NCI-H345 treated with DMSO at 0.1 percent for 48 hours (cell line): ENCODE measurements around the gene FCN1.
"Not testable (repeated sequence)": the region's sequence is repeated elsewhere in the genome, so short reads cannot be mapped to it uniquely, and the experiment has no call there.

Experiments
- DNase-seq: peaks from one replicate; lab custom pipeline; 2025; ENCODE audit not compliant: unreplicated experiment; lab: John Stamatoyannopoulos, UW

Gene FCN1

DNA sequence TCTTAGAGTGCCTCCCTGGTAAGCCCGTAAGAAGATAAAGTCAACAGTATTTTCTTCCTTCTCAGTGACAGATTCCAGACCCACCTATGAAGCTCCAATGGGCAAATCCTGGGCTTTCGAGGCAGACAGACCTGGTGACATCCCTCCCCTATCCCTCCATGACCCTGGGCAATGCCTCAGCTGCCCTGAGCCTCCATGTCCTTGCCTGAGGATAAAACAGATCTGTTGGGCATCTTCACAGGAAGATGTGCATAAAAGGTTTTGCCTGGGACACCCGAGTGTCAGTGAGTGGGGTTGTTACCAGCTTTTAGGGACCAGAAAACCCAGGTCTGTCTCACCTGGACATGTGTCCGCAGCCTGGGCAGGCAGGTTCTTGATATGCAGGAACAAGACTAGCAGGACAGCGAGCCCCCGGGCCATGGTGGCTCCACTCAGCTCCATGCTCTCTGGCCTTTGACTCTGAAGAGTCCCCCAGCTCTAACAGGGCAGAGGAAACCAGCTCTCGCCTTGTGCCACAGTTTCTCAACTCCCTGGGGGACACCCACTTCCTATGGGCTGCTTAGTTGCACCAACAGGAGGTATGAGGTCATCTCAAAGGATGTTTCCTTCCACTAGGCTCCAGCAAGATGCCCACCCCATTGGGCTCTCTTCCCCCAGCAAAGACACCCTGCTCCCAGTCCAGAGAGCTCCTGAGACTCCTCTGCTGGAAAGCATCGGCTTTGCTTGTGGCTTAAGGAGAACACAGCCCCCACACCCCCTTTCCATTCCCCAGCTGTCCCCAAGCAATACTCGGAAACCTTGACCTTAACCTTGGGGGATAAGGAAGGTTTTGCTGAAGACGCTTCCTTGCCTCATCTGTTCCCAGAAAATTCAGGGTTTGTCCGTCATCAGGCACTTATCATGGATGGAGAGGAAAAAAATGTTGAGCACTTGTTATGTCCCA is at the start of gene FCN1:
FCN1 (minus strand) TSS at position 482 of the 943 bp plus-strand sequence; CDS start at position 441, 41 bp downstream.
- DNase-seq, result no peak

DNA sequence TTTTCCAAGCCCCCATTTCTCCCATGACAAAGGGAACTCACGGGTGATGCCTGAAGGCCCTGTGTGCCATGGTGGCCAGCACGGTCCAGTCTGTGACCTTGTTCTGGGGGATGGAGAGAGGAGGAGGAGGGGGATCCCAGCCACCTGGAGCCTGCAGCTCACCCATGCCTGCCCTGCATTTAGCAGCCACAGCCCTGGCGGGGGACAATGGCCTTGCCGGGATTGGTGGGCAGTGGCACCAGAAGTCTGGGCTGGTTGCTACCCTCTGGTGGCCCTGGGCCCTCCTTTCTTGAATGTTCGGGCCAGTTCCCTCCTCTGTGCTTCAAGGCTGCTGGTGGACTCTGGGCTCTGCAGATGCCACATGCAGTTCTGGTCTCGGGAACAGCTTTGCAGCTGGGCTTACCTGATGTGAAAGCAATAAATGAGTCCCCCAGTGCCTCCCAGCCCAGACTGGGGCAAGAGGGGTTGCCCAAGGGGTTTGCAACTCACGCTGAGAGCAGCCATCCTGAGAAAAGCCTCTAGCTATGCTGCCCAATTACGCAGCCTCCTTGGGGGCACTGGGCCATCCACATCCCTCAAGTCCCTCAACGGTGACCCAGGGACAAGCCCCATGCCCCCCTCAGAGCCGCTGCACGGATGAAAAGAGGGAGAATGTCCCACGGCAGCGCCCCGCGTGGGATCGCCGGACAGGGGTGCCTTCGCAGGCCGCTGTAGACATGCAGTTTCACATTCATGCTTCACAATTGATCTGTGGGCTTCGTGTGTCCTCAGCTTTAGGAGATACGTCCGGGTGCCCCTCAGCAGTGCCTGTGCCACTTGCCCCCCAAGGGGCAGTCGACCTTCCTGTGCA is 49.2 kb upstream of the FCN1 start:
- DNase-seq, result no peak

GRCh38 chr9:134966270-134966669 is 48.6 kb upstream of the FCN1 start:
- no peak for DNase-seq

DNA sequence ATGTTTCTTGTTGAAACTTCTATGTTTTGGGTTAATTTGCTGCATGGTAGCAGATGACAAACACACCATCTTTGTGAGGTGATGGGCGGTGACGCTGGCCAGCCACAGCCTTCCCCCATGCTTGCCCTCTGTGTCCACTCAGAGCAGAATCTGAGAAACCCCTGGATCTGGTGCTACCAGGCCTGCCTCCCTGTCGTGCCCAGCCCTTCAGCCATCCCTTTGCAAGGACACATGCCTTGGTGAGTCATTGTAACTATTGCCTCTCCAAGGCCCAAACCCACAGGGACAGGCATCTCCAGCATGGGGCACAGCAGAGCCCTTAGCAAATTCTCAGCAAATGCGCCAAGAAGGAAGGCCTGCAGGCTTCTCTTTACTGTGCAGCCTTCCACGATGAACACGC is 48.1 kb upstream of the FCN1 start:
- no peak for DNase-seq

DNA sequence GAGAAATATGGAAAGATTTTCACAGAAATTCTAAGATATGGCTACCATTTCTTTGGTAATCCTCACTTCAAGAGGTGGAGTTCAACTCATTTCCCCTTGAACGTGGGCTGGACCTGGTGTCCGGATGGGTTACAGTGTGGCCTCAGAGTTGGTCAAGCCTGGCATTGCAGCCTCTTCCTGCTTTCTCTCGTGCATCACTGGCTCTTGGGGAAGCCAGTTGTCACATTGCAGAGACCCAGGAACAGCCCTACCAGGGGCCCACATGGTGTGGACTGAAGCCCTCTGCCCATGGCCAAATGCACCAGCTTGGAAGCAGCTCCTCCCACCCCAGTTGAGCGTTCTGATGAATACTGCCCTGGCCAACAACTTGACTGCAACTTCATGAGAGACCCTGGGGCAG is 47.7 kb upstream of the FCN1 start:
- no peak for DNase-seq

GRCh38 chr9:134964271-134965055 is 46.8 kb upstream of the FCN1 start:
- no peak for DNase-seq

- DNase-seq, result no peak
Observed at GRCh38 chr9:134963546-134963945, 45.8 kb upstream of the FCN1 start.

GRCh38 chr9:134962973-134963364 is 45.3 kb upstream of the FCN1 start:
- DNase-seq, result no peak

- no peak for DNase-seq
Observed at GRCh38 chr9:134962065-134962972, 44.6 kb upstream of the FCN1 start.

- no peak for DNase-seq
Observed at GRCh38 chr9:134961331-134962064, 43.8 kb upstream of the FCN1 start.

- no peak for DNase-seq
Observed at GRCh38 chr9:134960701-134961181, 43.0 kb upstream of the FCN1 start.

GRCh38 chr9:134959971-134960310 is 42.2 kb upstream of the FCN1 start:
- no peak for DNase-seq

DNA sequence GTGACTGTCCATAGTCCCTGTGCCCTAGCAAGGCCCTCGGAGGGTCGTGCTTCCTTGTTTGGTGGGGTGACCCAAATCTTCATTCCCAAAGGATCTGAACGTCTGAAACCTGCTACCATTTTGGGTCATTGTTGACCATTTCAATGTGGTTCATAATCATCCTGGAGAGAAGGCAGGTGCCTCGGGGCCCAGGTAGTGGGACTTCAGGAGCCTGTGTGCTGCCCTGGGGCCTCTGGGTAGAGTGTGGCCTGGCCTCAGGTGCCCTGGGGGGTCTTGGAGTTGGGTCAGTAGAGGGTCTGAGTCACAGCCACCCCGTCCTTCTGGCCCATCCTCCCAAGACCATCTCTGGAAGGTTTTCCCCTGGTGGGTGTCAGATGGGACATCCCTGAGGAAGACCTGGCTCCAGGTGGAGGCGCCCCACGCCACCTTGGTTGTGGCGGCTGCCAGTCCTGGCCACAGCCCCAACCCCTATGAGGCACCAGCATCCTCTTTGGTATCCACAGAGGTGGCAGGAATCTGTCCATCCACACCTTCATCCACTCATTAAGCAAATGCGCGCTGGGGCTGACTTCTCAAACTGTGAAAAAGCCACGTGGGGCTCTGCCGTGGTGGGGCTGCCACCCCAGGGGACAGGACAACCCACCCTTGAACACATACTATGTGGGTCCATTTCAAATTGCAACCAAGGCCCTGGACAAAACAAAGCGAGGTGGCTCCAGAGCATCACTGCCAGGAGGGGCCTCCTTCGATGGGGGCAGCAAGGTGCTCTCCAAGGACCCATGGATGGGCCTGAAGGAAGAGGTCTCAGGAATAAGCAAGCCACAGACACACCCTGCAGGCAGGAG is 41.6 kb upstream of the FCN1 start:
- no peak for DNase-seq

- no peak for DNase-seq
Observed at GRCh38 chr9:134957945-134958227, 40.2 kb upstream of the FCN1 start.

- no peak for DNase-seq
Observed at GRCh38 chr9:134957165-134957944, 39.6 kb upstream of the FCN1 start.

DNA sequence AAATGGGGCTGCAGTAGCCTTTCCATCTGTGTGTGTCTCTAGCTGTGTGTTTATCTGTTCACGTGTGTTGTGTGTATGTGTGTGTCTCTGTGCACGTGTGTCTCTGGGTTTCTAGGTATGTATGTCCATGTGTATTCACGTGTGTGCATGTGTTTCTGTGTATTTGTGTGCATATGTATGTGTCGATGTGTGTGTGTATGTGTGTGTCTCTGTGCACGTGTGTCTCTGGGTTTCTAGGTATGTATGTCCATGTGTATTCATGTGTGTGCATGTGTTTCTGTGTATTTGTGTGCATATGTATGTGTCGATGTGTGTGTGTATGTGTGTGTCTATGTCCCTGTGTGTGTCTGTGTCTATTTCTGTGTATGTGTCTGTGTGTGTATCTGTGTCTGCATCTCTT is 38.7 kb upstream of the FCN1 start:
- DNase-seq, result not testable (repeated sequence)

- DNase-seq, result no peak
Observed at GRCh38 chr9:134955801-134956200, 38.1 kb upstream of the FCN1 start.

DNA sequence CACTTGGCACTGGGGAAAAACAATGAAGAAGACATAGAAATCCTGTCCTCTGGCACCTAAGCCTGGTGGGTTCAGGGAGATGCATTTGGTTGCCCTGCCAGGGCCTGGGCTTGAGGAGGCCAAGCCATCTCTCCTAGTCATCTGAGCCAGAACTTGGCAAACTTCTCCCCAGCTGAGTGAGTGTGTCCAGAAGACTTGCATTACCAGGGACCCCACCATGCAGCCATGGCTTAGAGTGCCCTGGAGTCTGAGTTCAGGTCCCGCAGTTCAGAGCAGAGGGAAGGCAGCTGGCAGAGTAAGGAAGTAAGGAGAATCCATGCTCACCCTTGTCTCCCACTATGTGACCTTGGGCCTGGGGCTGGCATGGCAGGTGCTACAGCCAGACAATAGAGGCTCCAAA is 37.4 kb upstream of the FCN1 start:
- DNase-seq, result no peak
